ENCODE data around the gene L3MBTL3.

L3MBTL3 gene

DNA sequence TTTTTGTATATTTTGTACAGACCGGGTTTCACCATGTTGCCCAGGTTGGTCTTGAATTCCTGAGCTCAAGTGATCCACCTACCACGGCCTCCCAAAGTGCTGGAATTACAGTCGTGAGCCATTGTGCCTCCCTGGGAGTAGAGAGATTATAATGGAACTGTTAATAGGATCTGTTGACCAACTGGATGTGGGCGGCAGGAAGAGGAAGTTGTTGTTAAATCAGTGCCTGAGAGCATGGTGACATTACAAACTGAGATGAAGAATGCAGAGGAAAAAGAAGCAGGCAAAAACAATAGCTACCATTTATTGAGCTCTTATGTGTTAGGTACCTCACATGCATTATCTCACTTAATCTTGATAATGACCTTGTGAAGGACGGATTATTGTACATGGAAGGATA, 9.2 kb upstream of the L3MBTL3 start:
- H3K4me3 ChIP-seq (ENCODE audit: control insufficient read depth, low read depth, low read length), result no peak overlapping the region
- TF ChIP-seq, protein P1, sequence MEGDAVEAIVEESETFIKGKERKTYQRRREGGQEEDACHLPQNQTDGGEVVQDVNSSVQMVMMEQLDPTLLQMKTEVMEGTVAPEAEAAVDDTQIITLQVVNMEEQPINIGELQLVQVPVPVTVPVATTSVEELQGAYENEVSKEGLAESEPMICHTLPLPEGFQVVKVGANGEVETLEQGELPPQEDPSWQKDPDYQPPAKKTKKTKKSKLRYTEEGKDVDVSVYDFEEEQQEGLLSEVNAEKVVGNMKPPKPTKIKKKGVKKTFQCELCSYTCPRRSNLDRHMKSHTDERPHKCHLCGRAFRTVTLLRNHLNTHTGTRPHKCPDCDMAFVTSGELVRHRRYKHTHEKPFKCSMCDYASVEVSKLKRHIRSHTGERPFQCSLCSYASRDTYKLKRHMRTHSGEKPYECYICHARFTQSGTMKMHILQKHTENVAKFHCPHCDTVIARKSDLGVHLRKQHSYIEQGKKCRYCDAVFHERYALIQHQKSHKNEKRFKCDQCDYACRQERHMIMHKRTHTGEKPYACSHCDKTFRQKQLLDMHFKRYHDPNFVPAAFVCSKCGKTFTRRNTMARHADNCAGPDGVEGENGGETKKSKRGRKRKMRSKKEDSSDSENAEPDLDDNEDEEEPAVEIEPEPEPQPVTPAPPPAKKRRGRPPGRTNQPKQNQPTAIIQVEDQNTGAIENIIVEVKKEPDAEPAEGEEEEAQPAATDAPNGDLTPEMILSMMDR (conservative IDR thresholded peaks at IDR 0.05; ENCODE audit: control insufficient read depth, insufficient read depth, low read depth, low read length), result no peak
- DNase-seq (ENCODE audit: low read depth), result no peak

DNA sequence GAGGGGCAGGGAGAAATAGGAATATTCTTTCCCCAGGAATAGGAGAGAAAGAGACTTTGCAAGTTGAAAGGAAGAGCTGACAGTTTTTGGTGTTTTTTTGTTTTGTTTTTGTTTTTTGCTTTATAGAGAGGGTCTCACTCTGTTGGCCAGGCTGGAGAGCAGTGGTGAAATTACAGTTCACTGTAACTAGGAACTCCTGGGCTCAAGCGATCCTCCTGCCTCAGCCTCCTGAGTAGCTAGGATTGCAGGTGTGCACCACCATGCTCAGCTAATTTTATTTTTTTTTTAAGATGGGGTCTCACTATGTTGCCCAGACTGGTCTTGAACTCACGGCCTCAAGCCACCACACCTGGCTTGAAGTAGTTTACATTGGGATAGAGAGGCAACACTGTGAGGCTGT, 8.0 kb upstream of the L3MBTL3 start:
- no peak for DNase-seq (ENCODE audit: low read depth)
- TF ChIP-seq, protein P1 (conservative IDR thresholded peaks at IDR 0.05; ENCODE audit: control insufficient read depth, insufficient read depth, low read depth, low read length), result no peak
- no peak overlapping the region for H3K4me3 ChIP-seq (ENCODE audit: control insufficient read depth, low read depth, low read length)

DNA sequence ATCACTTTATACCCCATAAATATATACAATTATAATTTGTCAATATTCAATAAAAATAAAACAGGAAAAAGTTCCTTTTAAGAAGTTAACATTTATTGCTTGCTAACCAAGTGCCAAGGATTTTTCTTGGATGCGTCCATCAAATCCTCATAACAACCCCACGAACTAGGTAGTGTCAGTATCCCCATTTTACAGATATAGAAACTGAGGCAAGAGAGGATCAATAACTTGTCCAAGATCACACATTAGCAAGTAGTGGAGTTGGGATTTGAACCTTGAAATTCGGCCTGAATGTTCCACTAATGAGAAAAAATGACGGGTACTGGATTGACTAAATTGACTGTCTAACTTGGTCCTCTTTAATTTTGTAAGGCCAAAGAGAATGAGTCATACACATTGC, 5.7 kb upstream of the L3MBTL3 start:
- no peak overlapping the region for H3K4me3 ChIP-seq (ENCODE audit: control insufficient read depth, low read depth, low read length)
- TF ChIP-seq, protein P1 (conservative IDR thresholded peaks at IDR 0.05; ENCODE audit: control insufficient read depth, insufficient read depth, low read depth, low read length), result no peak
- DNase-seq (ENCODE audit: low read depth), result no peak

DNA sequence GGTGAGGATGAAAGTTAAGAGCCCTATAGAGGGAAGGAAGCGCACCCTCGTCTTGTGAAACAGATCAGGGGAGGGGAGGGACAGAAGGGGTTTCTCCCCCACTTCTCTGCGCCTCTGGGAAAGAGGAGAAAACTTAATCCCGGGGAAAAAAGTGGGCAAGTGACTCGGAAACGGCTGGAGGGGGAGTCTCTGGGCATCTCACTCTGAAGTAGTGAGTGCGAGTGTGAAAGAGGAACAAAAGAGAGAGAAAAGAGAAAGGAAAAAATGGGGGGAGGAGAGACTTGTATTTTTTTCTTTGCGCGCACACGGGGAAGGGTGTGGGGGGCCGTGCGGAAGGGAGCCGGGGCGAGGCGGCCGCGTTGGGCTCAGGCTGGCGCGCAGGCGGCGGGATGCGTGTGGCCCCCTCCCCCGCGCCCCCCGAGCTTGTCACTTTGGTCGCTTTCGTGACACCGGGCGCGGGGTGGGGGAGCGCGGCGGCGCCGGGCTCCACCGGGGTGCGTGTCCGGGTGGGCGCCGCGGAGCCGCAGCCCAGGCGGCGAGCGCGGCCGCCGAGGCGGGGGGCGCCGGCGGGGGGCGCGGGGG, 454 bp downstream of the L3MBTL3 start:
- H3K4me3 ChIP-seq (ENCODE audit: control insufficient read depth, low read depth, low read length), result peak overlapping the region; percentile 97
- TF ChIP-seq, protein P1 (conservative IDR thresholded peaks at IDR 0.05; ENCODE audit: control insufficient read depth, insufficient read depth, low read depth, low read length), result no peak
- peak; percentile 13 for DNase-seq (ENCODE audit: low read depth)

DNA sequence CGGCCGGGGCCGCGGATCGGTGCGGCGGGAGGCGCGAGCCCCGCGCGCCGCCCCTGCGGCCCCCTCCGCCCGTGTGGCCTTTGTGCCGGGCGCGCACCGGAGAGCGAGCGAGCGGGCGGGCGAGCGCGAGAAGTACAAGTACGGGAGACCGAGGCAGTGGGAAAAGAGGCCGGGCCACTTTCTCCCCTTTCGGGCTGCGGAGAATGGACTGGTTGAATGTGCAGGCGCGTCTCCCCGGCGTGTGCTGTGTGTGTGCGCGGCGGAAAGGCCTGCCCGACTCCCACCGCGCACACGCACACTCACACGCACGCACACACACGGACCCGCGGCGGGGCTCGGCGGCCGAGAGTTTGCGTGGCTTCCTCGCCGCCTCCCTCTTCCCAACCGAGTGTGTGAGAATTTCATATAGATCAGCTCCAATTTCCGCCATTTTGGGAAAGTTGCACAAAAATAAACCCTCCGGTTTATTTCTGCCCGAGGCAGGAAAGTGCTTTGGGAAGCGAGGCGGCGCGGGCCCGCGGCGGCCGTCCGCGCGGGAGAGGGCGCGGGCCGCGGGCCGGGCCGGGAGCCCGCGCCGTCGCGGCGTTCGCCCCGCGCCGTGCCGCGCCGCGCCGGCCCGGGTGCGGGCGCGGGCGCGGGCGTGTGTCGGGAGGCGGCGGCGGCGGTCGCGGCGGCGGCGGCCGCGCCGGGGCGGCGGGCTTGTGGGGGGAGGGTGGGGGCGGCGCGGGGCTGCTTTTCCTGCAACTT, 1.1 kb downstream of the L3MBTL3 start:
- TF ChIP-seq, protein P1 (conservative IDR thresholded peaks at IDR 0.05; ENCODE audit: control insufficient read depth, insufficient read depth, low read depth, low read length), result no peak
- H3K4me3 ChIP-seq (ENCODE audit: control insufficient read depth, low read depth, low read length), result peak overlapping the region; percentile 75
- DNase-seq (ENCODE audit: low read depth), result peak; percentile 23

DNA sequence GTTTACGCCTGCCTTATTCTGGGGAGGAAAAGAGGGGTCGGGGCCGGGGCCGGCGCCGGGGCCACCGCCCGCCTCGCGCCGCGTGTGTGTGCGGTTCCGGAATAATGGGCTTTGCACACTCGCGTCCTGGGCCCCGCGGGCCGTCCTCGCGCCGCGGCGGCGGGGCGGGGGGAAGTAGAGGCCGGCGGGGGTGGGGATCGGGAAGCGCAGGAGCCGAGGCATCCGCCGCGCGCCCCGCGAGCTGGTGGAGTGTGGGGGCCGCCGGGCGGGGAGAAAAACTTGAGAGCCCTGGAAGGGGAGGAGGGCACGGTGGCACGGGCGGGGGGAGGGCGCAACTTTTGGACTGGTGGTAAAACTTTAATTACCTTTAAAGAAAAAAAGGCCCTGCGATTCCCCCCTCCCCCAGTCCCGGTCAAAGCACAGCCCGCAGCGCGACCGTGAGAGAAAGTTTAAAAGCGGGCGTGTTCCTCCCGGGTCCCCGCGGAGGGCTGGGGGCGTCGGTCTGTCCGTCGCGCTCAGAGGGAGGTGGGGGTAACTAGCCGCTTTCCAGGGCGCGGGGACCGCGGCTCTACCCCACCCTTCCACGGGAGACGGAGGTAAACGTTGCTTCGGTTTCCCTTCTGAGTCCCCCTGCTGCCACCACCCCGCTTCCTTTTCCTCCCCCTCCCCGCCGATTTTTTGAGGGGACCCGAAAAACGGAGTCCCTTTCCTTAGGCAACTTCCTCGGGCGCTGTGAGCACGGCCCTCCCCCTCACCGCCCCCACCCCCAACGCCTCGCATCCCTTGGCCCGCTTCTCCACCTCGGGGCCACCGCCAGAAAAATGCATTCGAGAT, 1.9 kb downstream of the L3MBTL3 start:
- H3K4me3 ChIP-seq (ENCODE audit: control insufficient read depth, low read depth, low read length), result peak overlapping the region; percentile 75
- no peak for DNase-seq (ENCODE audit: low read depth)
- TF ChIP-seq, protein P1 (conservative IDR thresholded peaks at IDR 0.05; ENCODE audit: control insufficient read depth, insufficient read depth, low read depth, low read length), result no peak
